Activated CD8-positive, alpha-beta memory T cell treated with anti-CD3 and anti-CD28 coated beads, Interleukin-2, amount 50 U/mL, for 4 hours (primary cell): ENCODE measurements around the gene NEU1.
"Not testable (repeated sequence)": the region's sequence is repeated elsewhere in the genome, so short reads cannot be mapped to it uniquely, and the experiment has no call there.

Experiments
- DNase-seq: peaks from one replicate; pipeline ENCODE4 v3.0.0-alpha.2; 2020

The NEU1 gene

GRCh38 chr6:31871046-31871659 is 8.5 kb upstream of the NEU1 start:
- no peak for DNase-seq

- no peak for DNase-seq
Observed at GRCh38 chr6:31870385-31870921, 7.8 kb upstream of the NEU1 start.

GRCh38 chr6:31869343-31869742 is 6.7 kb upstream of the NEU1 start:
- DNase-seq = no peak

- DNase-seq = not testable (repeated sequence)
Observed at GRCh38 chr6:31868658-31868971, 6.0 kb upstream of the NEU1 start.

DNA sequence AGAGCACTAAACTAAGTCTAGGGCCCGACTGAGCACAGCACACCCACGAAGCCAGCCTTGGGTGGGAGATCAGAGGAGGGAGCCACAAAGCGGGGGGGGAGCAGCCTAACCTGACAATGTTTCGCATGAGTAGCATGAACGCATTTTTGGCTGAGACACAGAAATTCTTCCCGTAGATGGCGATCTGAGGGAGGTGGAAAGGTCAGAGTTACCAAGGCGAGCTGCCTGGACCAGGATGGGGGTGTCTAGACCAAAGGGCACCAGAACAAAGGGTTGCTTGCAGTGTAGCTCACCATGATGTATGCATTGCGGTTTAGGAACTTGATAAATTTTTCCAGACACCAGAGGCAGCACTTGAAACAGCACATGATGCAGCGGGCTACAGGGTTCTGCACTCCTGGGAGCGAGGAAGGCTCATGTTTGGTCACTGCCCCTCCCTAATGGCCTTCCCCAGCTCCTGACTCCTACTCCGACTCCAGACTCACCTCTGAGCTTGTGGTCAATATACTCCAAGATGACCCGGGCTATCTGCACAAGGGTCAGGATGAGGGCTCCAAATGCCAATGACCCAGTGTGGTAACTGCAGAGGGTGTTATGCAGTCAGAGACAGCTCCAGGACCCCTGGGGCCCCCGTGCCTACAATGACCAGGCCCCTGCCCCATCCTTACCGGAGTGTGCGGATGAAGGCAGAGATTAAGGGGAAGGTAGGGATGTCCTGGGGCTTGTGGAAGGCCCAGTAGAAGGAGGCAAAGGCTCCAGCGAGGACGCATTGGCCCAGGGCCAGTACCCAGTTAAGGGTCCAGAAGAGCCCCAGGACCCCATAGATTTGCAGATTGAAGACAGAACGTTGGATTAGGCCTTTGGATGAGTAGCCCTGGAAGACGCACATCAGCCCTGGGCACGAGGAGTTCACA is 2.8 kb upstream of the NEU1 start:
- no peak for DNase-seq

GRCh38 chr6:31864818-31865204 is 2.2 kb upstream of the NEU1 start:
- DNase-seq = no peak

DNA sequence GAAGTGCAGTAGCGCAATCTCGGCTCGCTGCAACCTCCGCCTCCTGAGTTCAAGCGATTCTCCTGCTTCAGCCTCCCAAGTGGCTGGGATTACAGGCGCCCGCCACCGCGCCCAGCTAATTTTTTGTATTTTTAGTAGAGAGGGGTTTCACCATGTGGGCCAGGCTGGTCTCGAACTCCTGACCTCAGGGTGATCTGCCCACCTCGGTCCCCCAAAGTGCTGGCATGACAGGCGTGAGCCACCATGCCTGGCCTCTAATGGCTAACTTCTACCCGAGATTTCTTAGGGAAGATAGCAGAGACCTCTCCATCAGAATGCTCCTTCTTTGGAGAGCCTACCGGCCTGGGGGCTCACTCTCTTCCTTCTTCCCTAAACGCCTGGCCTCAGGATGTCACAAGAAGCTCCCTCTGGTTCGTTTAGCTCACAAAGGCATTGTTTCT is 1.5 kb upstream of the NEU1 start:
- not testable (repeated sequence) for DNase-seq

DNA sequence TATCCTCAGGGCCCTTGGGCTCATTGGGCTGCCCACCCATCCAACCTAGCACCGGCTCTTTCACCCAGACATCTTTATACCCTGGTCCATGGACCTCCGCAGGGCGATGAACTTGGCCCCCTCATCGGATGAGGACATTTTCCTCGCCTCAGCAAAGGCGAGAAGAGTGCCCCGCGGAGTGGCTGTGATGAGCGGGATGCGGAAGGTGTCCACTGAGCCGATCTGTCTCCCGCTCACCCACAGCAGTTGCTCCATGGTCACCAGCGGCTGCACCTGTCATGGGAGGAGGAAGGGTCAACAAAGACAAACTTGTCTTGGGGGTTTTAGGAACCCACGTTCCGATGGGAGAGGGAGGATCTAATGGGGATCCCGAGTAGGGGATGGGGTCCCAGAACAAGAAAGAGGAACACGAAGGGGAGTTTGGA is 690 bp downstream of the NEU1 start:
- no peak for DNase-seq

DNA sequence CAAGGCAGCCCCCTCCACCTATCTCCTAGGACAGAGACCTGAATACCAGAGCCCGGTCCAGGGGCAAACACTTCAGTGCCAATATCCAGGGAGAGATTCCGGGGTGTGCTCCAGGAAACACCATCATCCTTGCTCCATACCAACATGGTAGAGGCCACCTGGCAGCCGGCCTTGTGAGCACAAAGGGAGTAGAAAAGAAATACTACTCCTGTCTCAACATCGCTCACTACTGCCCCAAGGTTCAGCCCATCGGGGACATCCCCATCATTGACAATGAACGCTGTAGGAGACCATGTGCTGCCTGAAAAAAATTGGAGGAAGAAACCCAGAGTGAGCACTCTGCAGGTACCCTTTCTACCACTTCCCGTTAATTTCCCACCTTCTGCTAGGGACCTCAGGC is 1.5 kb downstream of the NEU1 start:
- no peak for DNase-seq

GRCh38 chr6:31860349-31860748 is 2.3 kb downstream of the NEU1 start:
- no peak for DNase-seq

DNA sequence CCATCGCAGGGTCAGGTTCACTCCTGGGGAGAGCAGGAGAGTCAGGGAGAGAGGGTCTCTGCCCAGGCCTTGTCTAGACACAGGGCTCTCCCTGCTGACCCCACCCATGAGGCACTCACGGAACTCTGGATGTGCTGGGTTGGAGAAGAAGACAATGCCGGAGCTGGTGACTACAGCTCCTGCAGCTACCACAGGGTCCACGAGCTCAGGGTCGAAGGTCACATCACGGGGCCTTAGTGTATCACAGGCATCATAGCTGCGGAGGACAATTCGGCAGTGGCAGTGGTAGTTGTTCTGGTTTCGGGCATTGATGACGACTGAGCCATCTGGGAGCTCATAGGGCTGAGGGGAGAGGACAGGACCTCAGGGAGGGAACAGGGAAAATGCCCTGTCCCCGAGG is 2.7 kb downstream of the NEU1 start:
- DNase-seq = no peak

DNA sequence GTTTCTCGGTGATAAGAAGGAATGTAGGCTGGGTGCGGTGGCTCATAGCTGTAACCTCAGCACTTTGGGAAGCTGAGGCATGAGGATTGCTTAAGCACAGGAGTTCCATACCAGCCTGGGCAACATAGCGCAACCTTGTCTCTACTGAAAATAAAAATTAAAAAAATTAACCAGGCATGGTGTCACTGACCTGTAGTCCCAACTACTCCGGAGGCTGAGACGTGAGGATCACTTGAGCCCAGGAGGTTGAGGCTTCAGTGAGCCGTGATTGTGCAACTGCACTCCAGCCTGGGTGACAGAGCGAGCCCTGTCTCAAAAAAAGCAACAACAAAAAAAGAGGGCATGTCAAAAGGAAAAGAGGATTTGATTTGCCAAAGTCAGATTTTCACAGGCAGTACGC is 3.9 kb downstream of the NEU1 start:
- no peak for DNase-seq

GRCh38 chr6:31857774-31858173 is 4.8 kb downstream of the NEU1 start:
- DNase-seq = not testable (repeated sequence)

GRCh38 chr6:31851980-31852718 is 10.5 kb downstream of the NEU1 start:
- not testable (repeated sequence) for DNase-seq

- no peak for DNase-seq
Observed at GRCh38 chr6:31851485-31851832, 11.2 kb downstream of the NEU1 start.

GRCh38 chr6:31850765-31851484 is 11.7 kb downstream of the NEU1 start:
- DNase-seq = no peak

GRCh38 chr6:31847276-31847978 is 15.2 kb downstream of the NEU1 start:
- DNase-seq = no peak

GRCh38 chr6:31844507-31844906 is 18.1 kb downstream of the NEU1 start:
- DNase-seq = no peak

DNA sequence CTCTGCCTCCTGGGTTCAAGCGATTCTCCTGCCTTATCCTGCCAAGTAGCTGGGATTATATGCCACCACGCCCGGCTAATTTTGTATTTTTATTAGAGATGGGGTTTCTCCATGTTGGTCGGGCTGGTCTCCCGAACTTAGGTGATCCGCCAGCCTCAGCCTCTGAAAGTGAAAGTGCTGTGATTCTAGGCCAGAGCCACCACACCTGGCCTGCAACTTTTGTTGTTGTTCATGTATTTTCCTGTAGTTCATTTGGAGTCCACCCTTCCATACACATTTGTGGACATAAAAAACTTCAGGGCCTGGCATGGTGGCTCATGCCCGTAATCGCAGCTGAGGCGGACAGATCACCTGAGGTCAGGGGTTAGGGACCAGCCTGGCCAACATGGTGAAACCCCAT is 20.6 kb downstream of the NEU1 start:
- DNase-seq = no peak

GRCh38 chr6:31839779-31840126 is 22.9 kb downstream of the NEU1 start:
- DNase-seq = not testable (repeated sequence)

- DNase-seq = no peak
Observed at GRCh38 chr6:31838968-31839367, 23.7 kb downstream of the NEU1 start.

- DNase-seq = not testable (repeated sequence)
Observed at GRCh38 chr6:31838114-31838553, 24.5 kb downstream of the NEU1 start.
